ENCODE data around the gene BRF1.
A peak's percentile ranks its signal among the peaks of the same experiment; 100 is the strongest.

Gene BRF1

GRCh38 chr14:105187935-105188524 lies 112.8 kb downstream of the BRF1 start:
- DNase-seq, result peak; percentile 78 to 81

DNA sequence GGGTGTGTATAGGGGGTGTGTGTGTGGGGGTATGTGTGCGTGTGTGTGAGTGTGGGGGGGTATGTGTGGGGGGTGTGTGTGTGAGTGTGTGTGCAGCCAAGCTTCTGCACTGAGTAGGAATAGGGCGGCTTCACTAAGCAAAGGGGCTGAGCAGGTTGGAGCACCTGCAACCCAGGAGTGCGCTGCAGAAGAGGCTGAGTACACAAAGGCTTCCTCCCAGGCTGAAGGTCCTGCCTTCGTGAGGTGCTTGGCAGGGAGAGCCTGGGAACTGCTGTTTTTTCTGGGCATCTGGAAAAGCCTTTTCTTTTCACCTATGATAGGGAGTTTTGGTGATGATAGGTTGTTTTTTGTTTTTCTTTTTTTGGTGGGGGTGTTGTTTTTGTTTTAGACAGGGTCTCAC lies 113.7 kb downstream of the BRF1 start:
- peak; percentile 48 to 60 for DNase-seq

- no peak for DNase-seq
Measured at GRCh38 chr14:105185973-105186372, 114.8 kb downstream of the BRF1 start.

GRCh38 chr14:105185001-105185400 lies 115.8 kb downstream of the BRF1 start:
- DNase-seq, result no peak

DNA sequence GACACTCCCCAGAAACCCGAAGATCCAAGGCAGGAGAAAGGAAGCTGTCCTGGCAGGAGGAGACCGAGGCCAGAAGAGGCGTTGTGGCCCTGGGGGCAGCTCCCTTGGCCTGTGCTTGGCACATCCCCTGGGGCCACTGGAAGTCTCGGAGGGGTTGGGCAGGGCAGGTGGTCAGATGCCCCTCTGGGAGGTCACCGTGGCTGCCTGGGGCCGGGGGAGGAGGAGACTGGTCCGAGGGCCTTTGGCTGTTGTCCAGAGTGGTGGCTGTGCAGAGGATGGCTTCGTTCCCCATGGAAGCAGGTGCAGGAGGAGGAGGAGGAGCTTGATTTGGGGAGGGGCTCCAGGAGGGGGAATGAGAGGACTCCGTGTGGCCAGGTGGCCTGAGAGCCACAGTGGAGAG lies 116.3 kb downstream of the BRF1 start:
- DNase-seq, result peak; percentile 59 to 61

GRCh38 chr14:105182296-105183020 lies 118.3 kb downstream of the BRF1 start:
- no peak for DNase-seq

DNA sequence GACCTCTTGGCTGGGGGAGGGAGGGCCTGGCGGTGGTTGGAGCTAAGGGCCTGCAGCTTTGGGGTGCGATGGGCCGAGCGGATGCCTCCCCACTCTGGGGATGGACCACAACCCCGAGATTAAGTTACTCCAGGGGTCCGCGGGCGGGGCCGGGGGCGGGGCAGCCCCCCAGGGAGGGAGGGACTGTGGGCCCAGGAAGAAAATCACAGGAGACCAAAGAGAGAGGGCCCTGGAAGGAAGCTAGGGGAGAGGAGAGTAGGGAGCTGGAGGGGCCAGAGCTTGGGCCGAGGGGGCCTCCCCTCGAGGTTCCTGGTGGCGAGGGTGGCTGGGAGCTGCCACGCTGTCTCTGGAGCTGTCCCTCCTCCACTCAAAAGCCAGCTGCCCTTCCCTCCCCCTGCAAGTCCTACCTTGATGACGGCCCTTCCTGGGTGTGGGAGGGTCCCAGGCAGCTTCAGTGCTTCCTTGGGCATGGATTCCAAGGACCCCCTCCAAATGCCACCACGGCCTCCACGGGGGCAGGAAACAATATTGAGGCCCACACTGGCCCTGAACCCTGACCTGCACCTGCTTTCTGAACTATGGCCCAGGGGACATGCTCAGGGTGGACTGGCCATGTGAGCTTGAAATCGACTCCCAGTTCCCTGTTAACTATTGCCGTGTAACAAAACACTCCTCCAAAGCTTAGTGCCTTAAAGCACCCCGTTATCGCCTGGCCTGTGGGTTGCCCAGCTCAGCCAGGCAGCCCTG lies 119.1 kb downstream of the BRF1 start:
- no peak for DNase-seq

GRCh38 chr14:105180592-105181548 lies 119.9 kb downstream of the BRF1 start, which contains the start of gene NUDT14:
Gene NUDT14, minus strand, starts transcription at chr14:105181312. Its CDS starts 103 bp downstream, at chr14:105181209.
- DNase-seq, result peak in 1 of 2 experiments; percentile 42

DNA sequence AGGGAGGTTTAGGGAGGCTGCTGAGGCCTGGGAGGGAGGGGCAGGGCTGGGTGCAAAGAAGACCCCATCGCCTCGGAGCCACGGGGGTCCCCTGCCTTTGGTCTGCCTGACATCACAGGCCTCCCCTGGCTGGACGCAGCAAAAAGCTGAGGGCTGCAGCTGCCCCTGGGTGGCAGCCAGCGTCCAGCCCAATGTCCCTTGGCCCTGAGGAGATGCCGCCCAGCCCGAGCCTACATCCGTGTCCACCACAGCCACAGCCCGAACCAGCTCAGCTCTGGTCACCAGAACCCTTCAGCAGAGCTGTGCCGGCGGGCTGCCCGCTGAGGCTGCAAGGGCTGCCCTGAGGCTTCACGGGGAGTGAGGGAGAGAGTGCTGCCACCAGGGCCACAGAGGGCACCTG lies 121.6 kb downstream of the BRF1 start:
- DNase-seq, result peak in 1 of 2 experiments; percentile 30

GRCh38 chr14:105178868-105179140 lies 122.0 kb downstream of the BRF1 start:
- no peak for DNase-seq

GRCh38 chr14:105178069-105178867 lies 122.5 kb downstream of the BRF1 start:
- DNase-seq, result peak in 1 of 2 experiments; percentile 21

DNA sequence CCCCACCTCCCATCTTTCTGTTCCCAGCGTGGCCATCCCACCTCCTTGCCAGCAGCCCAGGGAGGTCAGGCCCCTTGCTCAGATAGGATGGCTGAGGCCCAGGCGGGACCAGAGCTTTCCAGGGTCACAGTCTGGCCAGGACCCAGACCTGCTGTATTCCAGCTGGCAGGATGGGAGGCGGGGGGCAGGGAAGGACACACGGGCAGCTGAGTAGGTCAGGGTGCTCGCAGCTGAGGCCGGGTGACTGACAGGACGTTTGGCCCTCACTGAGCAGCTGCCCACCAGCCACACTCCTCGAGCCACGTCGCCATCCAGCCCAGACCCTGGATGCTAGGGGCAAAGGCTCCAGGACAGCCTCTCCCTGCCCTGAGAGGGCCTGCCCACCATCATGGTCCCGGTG lies 123.7 kb downstream of the BRF1 start:
- peak in 1 of 2 experiments; percentile 78 for DNase-seq

DNA sequence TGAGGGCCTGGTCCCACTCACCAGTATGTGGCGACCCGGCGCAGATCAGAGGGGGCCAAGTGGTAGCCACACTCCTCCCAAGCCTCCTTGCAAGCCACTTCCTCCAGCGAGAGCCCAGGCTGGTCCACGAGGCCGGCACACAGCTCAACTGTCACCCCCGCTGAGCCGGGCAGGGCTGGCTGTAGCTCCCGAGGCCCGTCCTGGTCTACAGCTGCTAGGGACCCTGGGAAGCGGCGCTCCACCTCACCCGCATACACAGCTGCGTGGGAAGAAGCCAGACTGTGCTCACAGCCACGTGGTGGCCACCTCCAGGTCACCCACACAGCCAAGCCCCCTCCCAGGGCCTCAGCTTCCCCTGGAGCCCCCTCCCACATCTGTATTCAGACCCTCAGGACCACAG lies 124.3 kb downstream of the BRF1 start:
- no peak for DNase-seq

GRCh38 chr14:105173901-105174894 lies 126.6 kb downstream of the BRF1 start:
- no peak for DNase-seq

- DNase-seq, result no peak
Measured at GRCh38 chr14:105173145-105173544, 127.7 kb downstream of the BRF1 start.

- DNase-seq, result peak in 1 of 2 experiments; percentile 11
Measured at GRCh38 chr14:105172476-105172875, 128.3 kb downstream of the BRF1 start.

DNA sequence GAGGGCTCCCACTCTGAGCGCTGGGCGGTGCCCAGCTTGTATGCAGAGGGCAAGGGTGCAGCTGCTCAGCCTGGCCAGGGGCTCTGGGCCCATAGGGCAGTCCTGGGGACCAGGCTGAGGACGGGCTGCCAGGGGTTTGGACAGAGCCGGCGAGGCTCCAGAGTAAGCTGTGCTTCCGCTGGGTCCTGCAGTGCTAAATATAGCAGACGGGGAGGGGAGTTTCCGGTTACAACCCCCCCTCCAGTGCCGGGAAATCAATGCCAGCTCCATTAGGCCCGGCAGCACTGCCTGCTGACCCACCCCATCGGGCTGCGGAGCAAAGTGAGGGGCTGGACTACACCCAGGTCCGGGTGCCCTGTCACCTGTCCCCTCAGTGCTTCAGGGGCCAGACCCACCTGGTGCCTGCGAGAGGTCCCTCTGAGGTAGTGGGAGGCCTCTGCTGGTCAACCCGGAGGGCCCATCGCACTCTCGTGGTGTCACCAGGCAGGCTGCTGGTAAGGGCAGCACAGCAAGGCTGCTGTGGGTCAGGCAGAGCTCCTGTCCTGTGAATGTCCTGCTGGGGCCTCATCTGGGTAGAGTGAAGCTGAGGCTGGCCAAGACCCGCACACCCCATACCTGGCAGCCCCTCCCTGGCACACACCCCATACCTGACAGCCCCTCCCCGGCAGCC lies 129.7 kb downstream of the BRF1 start:
- peak; percentile 79 for DNase-seq

- peak in 1 of 2 experiments; percentile 47 for DNase-seq
Measured at GRCh38 chr14:105169776-105170655, 130.8 kb downstream of the BRF1 start.

- peak in 1 of 2 experiments; percentile 51 for DNase-seq
Measured at GRCh38 chr14:105168979-105169507, 131.8 kb downstream of the BRF1 start.
